ENCODE results near the gene CFAP69. TPM values are rescaled to one million over a fixed set of nuclear protein-coding genes. Genes with fewer than 3 reads are reported as not detected.
"Not testable (repeated sequence)": the region's sequence is repeated elsewhere in the genome, so short reads cannot be mapped to it uniquely, and the experiment has no call there.

The CFAP69 gene
- total and polyA plus RNA-seq, 10 of the 15 experiments (the other 5 are each of a cell fraction or from before 2014, with no cell fraction given) = 0.11 to 3.1 (median 0.48) TPM; not detected in 1

DNA sequence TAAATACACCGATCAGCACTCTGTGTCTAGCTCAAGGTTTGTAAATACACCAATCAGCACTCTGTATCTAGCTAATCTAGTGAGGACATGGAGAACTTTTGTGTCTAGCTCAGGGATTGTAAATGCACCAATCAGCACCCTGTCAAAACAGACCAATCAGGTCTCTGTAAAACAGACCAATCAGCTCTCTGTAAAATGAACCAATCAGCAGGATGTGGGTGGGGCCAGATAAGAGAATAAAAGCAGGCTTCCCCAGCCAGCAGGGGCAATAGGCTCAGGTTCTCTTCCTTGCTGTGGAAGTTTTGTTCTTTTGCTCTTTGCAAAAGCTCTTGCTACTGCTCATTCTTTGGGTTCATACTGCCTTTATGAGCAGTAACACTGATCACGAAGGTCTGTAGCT is 90.0 kb downstream of the CFAP69 start:
- FAIRE-seq; H4K20me1 ChIP-seq (ENCODE audit: control insufficient read depth, insufficient read depth); H3K9ac ChIP-seq (ENCODE audit: control insufficient read depth, insufficient read depth, low read length); H3K4me1 ChIP-seq (ENCODE audit: control insufficient read depth, insufficient read depth, low read length); H3K27me3 ChIP-seq (replicated peaks in 1 of 2; ENCODE audit: control insufficient read depth in 2 of 2, insufficient read depth in 2 of 2, low read length in 1 of 2); RAD21 ChIA-PET (ENCODE audit: unreplicated experiment); H2AFZ ChIP-seq (ENCODE audit: control insufficient read depth, low read depth, low read length); H3K79me2 ChIP-seq (ENCODE audit: control insufficient read depth, insufficient read depth, low read length); in situ Hi-C loops (cut with MboI); H3K36me3 ChIP-seq (ENCODE audit: control insufficient read depth in 2 of 2, insufficient read depth in 2 of 2, low read length in 1 of 2); H3K4me2 ChIP-seq (ENCODE audit: control insufficient read depth, insufficient read depth); DNase-seq (ENCODE audit: low read depth, low spot score); ATAC-seq; BruUV-seq (replicated peaks); H3K9me3 ChIP-seq (replicated peaks; ENCODE audit: control insufficient read depth, insufficient read depth, low read length); intact Hi-C loops (cut with micrococcal nuclease; ENCODE audit: unreplicated experiment); POLR2A ChIA-PET; H3K4me3 ChIP-seq; H3K27ac ChIP-seq (ENCODE audit: control insufficient read depth, insufficient read depth): not testable (repeated sequence)
- 50% methylated on average over 2 of the region's 2 CpGs for WGBS (ENCODE audit: insufficient coverage, insufficient replicate concordance, low lambda C conversion rate, missing lambda C conversion rate)
- SMC1A ChIA-PET (ENCODE audit: uncharacterized antibody, unreplicated experiment) = interaction anchor here (1.2 to 1.8 kb wide), 2 partner anchors 9 to 92 kb away, joined by 3 to 4 read pairs; no protein-coding TSS in a partner anchor
- TF ChIP-seq NFYB (IDR thresholded peaks at IDR 0.05; ENCODE audit: insufficient read depth, low read depth, low read length) = peak; percentile 46; the same call in 1 of the 2 replicates
- CTCF ChIA-PET = interaction anchor here (0.6 kb wide), 1 partner anchor 1708 kb away, joined by 3 read pairs; no protein-coding TSS in a partner anchor

DNA sequence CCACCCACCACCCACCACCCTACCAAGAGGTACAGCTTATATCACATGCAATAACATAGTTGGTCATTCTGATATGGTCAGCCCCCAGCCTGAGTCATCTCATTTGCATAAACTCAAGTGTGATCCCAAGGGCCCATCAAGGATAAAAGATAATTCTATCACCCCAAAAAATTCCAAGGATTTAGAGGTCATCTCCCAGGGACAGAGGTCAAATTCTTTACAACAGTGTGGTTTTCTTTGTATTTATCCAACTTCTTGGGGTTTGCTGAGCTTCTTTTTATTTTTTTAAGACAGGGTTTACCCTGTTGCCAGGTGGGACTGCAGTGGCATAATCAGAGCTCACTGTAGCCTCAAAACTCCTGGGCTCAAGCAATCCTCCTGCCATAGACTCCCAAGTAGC is 92.1 kb downstream of the CFAP69 start:
- ChIA-PET POLR2A (no interaction called here), CTCF (interaction anchor here (1.5 kb wide), 1 partner anchor 9 kb away, joined by 6 read pairs; the partner anchor contains the start of gene GTPBP10), SMC1A (ENCODE audit: uncharacterized antibody, unreplicated experiment) (interaction anchor here (1.1 kb wide), 1 partner anchor 9 kb away, joined by 3 read pairs; no protein-coding TSS in a partner anchor), RAD21 (ENCODE audit: unreplicated experiment) (interaction anchor here (1.1 kb wide), 1 partner anchor 25 kb away, joined by 5 read pairs; no protein-coding TSS in a partner anchor)
- no peak overlapping the region for H3K9ac ChIP-seq (ENCODE audit: control insufficient read depth, insufficient read depth, low read length)
- in situ Hi-C loops (cut with MboI) = no loop called here
- no peaks in the 10 kb centered on the region for H3K27me3 ChIP-seq (replicated peaks in 1 of 2; ENCODE audit: control insufficient read depth in 2 of 2, insufficient read depth in 2 of 2, low read length in 1 of 2)
- no peaks in the 10 kb centered on the region for H3K4me1 ChIP-seq (ENCODE audit: control insufficient read depth, insufficient read depth, low read length)
- BruUV-seq (replicated peaks) = no TSS peak
- no peaks in the 10 kb centered on the region for H3K9me3 ChIP-seq (replicated peaks; ENCODE audit: control insufficient read depth, insufficient read depth, low read length)
- no peak overlapping the region for H2AFZ ChIP-seq (ENCODE audit: control insufficient read depth, low read depth, low read length)
- FAIRE-seq = no peak
- H3K27ac ChIP-seq (ENCODE audit: control insufficient read depth, insufficient read depth) = no peak overlapping the region
- no peaks in the 10 kb centered on the region for H3K79me2 ChIP-seq (ENCODE audit: control insufficient read depth, insufficient read depth, low read length)
- H4K20me1 ChIP-seq (ENCODE audit: control insufficient read depth, insufficient read depth) = no peaks in the 10 kb centered on the region
- no peak overlapping the region for H3K4me2 ChIP-seq (ENCODE audit: control insufficient read depth, insufficient read depth)
- ATAC-seq = no peak; the same call in 2 of the 3 replicates
- no peaks in the 10 kb centered on the region for H3K36me3 ChIP-seq (ENCODE audit: control insufficient read depth in 2 of 2, insufficient read depth in 2 of 2, low read length in 1 of 2)
- no peak overlapping the region for H3K4me3 ChIP-seq
- intact Hi-C loops (cut with micrococcal nuclease; ENCODE audit: unreplicated experiment) = no loop called here
- DNase-seq (ENCODE audit: low read depth, low spot score) = no peak
- TF ChIP-seq, protein P1, sequence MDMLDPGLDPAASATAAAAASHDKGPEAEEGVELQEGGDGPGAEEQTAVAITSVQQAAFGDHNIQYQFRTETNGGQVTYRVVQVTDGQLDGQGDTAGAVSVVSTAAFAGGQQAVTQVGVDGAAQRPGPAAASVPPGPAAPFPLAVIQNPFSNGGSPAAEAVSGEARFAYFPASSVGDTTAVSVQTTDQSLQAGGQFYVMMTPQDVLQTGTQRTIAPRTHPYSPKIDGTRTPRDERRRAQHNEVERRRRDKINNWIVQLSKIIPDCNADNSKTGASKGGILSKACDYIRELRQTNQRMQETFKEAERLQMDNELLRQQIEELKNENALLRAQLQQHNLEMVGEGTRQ (IDR thresholded peaks at IDR 0.05; ENCODE audit: borderline replicate concordance, low read depth, low read length) = no peak
- no peak for TF ChIP-seq ASH2L (IDR thresholded peaks at IDR 0.05; ENCODE audit: borderline replicate concordance, low read depth)
- no peak for TF ChIP-seq HDAC2 (IDR thresholded peaks at IDR 0.05)
- TF ChIP-seq, protein P2, sequence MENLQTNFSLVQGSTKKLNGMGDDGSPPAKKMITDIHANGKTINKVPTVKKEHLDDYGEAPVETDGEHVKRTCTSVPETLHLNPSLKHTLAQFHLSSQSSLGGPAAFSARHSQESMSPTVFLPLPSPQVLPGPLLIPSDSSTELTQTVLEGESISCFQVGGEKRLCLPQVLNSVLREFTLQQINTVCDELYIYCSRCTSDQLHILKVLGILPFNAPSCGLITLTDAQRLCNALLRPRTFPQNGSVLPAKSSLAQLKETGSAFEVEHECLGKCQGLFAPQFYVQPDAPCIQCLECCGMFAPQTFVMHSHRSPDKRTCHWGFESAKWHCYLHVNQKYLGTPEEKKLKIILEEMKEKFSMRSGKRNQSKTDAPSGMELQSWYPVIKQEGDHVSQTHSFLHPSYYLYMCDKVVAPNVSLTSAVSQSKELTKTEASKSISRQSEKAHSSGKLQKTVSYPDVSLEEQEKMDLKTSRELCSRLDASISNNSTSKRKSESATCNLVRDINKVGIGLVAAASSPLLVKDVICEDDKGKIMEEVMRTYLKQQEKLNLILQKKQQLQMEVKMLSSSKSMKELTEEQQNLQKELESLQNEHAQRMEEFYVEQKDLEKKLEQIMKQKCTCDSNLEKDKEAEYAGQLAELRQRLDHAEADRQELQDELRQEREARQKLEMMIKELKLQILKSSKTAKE (IDR thresholded peaks at IDR 0.05; ENCODE audit: low read depth, poor library complexity, severe bottlenecking) = no peak
- TF ChIP-seq EGR1 (IDR thresholded peaks at IDR 0.05; ENCODE audit: borderline replicate concordance in 1 of 2, low read depth in 2 of 2, low read length in 2 of 2) = no peak
- no peak for TF ChIP-seq CBFB (IDR thresholded peaks at IDR 0.05; ENCODE audit: low read depth)
- no peak for TF ChIP-seq TCF7 (IDR thresholded peaks at IDR 0.05; ENCODE audit: borderline replicate concordance)
- TF ChIP-seq KLF5 (IDR thresholded peaks at IDR 0.05; ENCODE audit: partially characterized antibody) = no peak
- TF ChIP-seq, protein P3, sequence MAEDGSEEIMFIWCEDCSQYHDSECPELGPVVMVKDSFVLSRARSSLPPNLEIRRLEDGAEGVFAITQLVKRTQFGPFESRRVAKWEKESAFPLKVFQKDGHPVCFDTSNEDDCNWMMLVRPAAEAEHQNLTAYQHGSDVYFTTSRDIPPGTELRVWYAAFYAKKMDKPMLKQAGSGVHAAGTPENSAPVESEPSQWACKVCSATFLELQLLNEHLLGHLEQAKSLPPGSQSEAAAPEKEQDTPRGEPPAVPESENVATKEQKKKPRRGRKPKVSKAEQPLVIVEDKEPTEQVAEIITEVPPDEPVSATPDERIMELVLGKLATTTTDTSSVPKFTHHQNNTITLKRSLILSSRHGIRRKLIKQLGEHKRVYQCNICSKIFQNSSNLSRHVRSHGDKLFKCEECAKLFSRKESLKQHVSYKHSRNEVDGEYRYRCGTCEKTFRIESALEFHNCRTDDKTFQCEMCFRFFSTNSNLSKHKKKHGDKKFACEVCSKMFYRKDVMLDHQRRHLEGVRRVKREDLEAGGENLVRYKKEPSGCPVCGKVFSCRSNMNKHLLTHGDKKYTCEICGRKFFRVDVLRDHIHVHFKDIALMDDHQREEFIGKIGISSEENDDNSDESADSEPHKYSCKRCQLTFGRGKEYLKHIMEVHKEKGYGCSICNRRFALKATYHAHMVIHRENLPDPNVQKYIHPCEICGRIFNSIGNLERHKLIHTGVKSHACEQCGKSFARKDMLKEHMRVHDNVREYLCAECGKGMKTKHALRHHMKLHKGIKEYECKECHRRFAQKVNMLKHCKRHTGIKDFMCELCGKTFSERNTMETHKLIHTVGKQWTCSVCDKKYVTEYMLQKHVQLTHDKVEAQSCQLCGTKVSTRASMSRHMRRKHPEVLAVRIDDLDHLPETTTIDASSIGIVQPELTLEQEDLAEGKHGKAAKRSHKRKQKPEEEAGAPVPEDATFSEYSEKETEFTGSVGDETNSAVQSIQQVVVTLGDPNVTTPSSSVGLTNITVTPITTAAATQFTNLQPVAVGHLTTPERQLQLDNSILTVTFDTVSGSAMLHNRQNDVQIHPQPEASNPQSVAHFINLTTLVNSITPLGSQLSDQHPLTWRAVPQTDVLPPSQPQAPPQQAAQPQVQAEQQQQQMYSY (CRISPR knock-in tag; IDR thresholded peaks at IDR 0.05) = no peak

Measured in GM12878 (cell line).